ENCODE measurements around the gene KLF16.
A peak's percentile ranks its signal among the peaks of the same experiment; 100 is the strongest.

Gene KLF16

GRCh38 chr19:1854039-1854541, 9.3 kb downstream of the KLF16 start:
- DNase-seq, result no peak

DNA sequence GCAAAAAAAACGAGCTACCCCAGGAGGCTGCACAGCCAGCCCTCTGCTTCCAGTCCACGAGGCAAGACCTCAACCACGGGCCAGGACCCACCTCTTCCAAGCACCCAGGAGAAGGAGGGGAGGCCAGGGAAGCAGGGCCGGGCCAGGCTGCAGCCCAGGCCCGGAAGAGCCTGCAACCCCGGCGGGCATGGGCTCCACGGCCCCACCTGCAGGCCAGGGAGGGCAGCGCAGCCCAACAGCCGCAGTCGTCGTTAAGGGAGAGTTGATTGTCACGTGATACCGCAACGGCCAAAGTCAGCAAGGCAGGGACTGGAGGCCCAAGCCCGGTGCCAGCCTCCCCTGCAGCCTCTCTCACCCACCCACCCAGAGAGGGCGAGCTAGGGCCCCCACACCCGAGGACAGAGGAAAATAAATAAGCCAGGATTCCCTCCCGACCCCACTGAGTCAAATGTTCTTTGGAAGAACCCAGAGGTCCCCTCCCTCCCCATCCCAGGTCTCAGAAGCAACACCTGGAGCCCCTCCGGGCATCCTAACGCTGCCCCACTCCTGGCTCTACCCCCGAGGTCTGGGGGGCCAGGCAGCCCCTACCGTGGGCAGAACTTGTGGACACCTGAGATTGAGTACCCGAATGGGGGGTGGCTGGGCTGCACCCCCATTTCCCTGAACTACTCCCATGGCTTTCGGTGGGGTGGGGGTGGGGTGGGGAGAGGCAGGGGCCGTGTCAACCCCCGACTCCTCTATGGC, 9.9 kb downstream of the KLF16 start:
- peak; percentile 80 for DNase-seq

DNA sequence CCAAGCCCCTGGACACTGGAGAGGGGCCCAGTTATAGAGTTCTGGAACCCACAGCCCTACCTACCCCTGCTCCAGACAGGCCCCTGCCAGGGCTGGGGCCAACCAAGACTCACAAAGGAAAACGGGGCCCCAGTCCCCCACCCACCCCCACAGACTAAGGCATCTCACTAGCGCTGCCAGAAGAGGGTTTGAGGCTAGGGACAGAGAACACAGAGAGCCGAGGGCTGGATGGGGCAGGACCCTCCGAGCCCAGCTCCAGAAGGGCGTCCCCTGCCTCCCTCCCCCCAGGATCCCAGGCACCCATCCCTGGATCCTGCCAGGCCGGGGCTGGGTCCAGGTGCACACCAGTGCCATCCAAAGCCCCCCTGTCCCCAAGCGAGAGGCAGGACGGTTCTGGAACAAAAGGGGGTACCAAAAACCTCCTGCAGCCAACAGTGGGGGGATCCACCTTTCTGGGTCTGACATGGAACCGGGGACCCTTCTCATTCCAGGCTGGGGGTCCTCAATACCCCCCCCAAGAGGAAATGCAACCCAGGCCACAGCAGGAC, 10.7 kb downstream of the KLF16 start:
- no peak for DNase-seq

DNA sequence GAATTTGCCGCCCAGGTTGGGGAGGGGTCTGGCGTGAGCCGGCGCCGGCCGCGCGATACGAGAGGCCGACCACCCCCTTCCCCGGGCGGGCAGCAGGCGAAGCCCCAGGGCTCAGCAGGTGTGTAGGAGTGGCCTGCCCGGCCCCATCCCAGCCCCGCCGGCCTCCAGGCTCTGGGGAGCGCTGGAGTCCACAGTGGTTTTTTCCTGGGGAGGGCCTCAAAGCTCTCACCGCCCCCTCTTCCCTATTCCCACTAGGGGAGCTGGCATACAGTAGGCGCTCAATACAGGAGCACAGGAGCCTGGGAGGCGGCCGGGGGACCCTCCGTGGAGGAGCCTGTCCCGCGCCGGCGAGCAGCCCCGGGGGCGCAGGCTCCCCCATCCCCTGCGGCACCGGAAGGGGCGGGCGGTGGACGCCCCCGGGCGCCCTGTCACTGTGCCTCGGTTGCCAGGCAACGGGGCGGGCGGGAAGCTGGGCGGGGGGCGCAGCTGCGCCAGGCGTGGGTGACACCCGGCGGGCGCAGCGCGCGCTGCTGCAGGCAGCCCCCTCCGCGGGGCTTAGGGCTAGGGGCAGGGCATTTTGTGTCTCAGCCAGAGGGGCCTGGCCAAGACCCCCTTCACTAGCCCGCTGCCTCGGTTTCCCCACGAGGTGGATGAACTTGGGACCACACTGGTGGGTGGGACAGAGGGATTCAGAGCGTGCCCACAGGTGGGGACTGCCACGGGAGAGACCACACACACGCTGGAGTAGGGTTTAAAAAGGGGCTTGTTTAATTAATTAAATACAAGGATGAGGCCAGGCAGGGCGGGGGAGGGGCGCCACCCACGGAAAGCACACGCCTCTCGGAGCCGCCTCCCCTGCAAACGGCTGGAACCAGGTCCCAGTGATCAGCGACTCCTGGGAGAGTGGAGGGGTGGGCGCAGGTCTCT, 11.5 kb downstream of the KLF16 start:
- peak; percentile 87 for DNase-seq

GRCh38 chr19:1850809-1851653, 12.3 kb downstream of the KLF16 start:
- DNase-seq, result no peak

GRCh38 chr19:1849886-1850398, 13.4 kb downstream of the KLF16 start:
- DNase-seq, result no peak

- DNase-seq, result no peak
Measured at GRCh38 chr19:1849132-1849474, 14.3 kb downstream of the KLF16 start.

DNA sequence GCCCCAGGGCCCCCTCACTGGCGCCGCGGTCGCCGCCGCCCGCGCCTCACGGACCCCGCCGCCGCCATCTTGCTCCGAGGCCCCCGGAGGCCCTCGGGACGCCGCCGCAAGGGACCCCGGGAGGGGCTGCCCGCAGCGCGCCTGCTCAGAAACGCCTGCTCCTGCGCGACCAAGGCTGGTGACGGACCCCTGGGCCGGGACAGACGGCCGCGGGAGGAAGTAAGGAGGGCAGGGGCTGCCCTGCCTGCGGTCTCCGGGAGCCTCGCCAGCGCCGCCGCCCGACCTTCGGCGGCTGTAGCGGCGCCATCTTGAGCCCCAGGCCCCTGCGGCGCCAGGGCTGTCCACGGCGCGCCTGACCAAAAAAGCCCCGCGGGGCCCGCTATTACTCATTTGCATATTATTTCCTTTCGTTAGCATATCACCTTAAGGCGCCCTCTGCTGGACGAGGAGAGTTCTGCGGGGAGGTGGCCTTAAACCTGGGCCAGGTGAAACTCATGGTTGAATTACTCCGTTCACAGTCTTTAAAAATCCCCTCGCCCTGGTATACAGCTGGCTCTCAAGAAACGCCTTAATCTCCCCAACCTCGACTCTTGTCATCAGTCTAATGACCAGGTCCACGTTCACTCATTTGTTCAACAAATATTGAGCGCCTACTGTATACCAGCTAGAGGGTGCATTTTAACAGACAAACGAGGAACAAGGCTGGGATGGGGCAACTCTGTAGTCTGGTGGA, 14.8 kb downstream of the KLF16 start, which contains the start of gene REXO1:
Gene REXO1 (minus strand): TSS at position 85 of the 733 bp plus-strand sequence. CDS start 125 bp downstream, outside the sequence.
- DNase-seq, result peak; percentile 95

- no peak for DNase-seq
Measured at GRCh38 chr19:1847684-1848398, 15.5 kb downstream of the KLF16 start.

GRCh38 chr19:1847348-1847683, 16.1 kb downstream of the KLF16 start:
- no peak for DNase-seq

DNA sequence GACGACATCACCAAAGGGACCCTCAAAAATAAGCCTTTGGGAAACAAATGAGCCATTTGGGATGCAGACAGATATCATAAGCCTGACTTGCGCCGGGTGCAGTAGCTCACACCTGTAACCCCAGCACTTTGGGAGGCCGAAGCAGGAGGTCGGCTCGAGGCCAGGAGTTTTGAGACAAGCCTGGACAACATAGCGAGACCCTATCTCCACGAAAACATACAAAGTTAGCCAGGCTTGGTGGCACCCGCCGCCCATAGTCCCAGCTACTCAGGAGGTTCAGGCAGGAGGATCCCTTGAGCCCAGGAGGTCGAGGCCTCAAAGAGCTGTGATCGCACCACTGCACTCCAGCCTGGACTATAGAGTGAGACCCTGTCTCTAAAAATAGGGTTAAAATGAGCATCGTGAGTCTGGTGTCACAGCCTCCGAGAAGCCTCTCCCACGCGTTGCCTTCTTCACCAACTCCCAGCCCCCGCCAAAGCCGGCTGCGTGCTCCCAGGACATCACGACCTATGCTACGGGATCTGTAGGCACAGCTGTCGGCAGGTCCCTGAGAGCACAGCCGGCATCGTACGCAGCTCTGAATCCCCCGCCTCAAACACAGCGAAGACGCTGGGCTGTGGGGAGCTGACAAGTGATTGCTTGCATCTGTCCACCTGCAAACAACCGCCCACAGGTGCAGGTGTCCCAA, 16.7 kb downstream of the KLF16 start:
- no peak for DNase-seq

DNA sequence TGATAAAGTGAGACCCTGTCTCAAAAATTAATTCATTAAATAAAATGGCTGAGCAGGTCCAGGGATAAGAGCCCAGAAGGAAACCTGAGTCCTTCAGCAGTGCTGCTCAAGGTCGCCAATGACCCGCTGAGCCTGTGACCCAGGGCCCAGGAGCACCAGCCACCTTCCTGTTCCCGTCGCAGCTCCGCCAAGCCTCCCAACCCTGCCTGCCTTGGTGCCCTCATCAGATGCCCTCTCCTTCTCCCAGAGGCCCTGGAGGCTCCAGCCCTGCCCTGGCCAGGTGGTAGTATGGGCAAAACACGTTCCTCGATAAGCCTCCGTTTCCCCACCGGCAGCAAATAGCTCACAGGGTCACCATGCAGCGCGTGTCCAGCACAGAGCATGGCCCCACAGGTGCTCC, 17.7 kb downstream of the KLF16 start:
- no peak for DNase-seq

- DNase-seq, result no peak
Measured at GRCh38 chr19:1845125-1845515, 18.3 kb downstream of the KLF16 start.

DNA sequence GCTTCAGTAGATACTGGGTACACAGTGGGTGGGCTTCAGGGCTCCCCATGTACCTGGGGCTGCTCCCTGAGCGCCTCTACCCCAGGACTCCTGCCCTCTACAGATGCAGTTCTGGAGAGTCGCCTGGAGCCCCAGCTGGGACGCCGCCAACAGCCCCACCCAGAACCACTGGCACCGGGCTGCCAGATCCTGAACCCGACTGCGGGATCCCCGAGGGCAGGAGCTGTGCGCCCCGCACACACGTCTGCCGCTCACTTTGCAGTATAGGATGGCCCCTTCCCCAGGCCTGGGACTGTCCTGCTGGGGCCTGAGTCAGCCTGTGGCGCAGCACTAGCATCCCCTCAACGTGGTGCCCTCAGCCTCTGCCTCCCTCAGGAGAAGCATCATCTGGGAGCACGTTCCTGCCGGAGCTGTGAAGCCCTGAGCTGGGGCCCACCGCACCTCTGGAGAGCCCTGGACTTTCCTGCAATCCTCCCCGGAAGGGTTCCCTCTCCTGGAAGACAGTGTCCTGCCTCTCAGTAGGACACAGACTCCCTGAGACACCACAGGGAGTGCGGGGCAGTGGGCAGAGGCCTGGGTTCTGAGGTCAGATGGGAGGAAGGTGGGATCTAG, 18.8 kb downstream of the KLF16 start:
- DNase-seq, result no peak

- DNase-seq, result no peak
Measured at GRCh38 chr19:1843646-1844394, 19.6 kb downstream of the KLF16 start.

GRCh38 chr19:1843116-1843515, 20.3 kb downstream of the KLF16 start:
- no peak for DNase-seq

DNA sequence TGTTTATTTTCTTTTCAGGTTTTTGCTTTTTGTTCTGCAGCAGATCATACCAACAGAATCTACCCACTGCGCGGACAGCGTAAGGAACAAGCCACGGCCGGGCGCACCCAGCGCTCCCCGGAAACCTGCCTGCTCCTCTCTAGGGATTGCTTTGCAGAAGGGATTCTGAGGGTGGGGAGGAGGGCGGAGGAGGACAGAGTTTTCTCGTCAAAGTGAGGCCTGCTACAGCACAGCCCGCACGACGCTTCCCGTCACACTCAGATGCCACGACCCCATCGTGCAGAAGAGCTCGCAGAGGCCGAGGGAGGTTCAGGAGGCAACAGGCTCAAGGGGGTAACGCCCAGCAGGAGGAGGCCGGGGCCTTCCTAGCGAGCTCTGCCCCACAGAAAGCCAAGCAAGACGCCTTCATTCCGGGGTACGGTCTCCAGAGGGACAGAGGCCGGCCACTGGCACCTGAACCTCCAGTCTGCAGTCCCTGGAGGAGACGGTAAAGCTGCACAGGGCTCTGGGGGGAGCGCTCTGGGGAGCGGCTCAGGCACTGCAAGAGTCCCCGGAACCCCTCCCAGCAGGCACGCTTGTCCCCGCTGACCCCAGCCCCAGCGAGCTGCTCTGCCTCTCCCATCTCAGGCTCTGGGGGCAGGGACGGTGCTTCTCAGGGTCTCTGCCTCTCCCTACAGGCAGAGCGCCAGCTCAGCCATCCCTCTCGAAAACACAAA, 22.0 kb downstream of the KLF16 start:
- no peak for DNase-seq

DNA sequence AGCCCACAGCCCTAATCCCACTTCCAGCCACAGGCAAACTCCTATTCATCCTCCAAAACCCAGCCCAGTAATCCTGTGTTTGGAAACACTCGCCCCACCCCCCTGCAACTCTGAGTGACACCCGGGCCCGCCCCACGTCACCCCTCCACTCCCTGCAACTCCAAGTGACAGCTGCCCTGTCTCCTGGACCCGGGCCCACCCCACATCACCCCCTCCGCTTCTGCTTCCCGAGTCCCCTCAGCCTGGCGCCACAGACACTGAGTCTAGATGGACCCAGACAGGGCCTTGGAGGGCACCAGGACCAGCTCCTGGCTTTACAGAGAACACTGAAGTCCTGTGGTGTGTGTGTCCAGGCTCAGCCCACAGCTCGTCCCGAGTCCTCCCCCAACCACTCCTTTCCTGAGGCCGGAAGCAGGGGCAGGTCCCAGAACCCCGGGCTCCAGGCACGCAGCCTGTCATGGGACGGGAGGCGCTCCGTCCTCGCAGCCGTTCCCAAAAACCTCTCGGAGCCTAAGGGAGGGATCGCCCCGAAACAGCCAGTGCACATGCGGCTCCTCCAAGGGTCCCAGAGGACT, 22.8 kb downstream of the KLF16 start:
- no peak for DNase-seq
